HepG2 (cell line): Measurements from ENCODE around the gene PTBP2.

Experiments
- ARHGAP35 ChIP-seq: sonication (generic); formaldehyde crosslinking; IDR thresholded peaks from 2 replicates; pipeline ENCODE4 v1.9.0; 2022; ENCODE audit warnings: mild to moderate bottlenecking, inconsistent platforms, moderate library complexity, missing genetic modification reagents, borderline replicate concordance
- CHD2 ChIP-seq: IDR thresholded peaks from 2 replicates; pipeline ENCODE4 v1.6.1; 2011; ENCODE audit warnings: low read depth, low read length, improper control_type of control experiment
- NR2F6 ChIP-seq, 2 experiments: IDR thresholded peaks; 2 replicates each; pipeline ENCODE4 v1.6.1; 2016; ENCODE audit warnings: antibody characterized with exemption in 1 of 2, mild to moderate bottlenecking in 1 of 2
- POLR2A ChIP-seq, 2 experiments: IDR thresholded peaks; 2 replicates each; pipeline ENCODE4 v1.6.1; 2011; ENCODE audit warnings: low read depth in 2 of 2, low read length in 2 of 2, mild to moderate bottlenecking in 1 of 2, moderate library complexity in 1 of 2; ENCODE audit not compliant: insufficient read depth in 1 of 2
- POLR2AphosphoS5 ChIP-seq: IDR thresholded peaks from 2 replicates; pipeline ENCODE4 v1.6.1; 2012; ENCODE audit warnings: low read depth, low read length
- RFX3 ChIP-seq: IDR thresholded peaks from 2 replicates; pipeline ENCODE4 v1.6.1; 2016; ENCODE audit warnings: missing biosample characterization, missing genetic modification reagents
- SMC3 ChIP-seq: IDR thresholded peaks from 2 replicates; pipeline ENCODE4 v1.6.1; 2011; ENCODE audit warnings: low read length, improper control_type of control experiment
- TAF1 ChIP-seq: sonication (generic); formaldehyde crosslinking; IDR thresholded peaks from 2 replicates; pipeline ENCODE4 v1.4.0; 2020; ENCODE audit warnings: missing genetic modification reagents
- TCF12 ChIP-seq, 2 experiments: fragments of 450-650 bp in 1 of 2; sonication (generic) in 1 of 2; formaldehyde crosslinking in 1 of 2; IDR thresholded peaks; 2 replicates each; pipeline versions ENCODE4 v1.6.1 to v1.8.0; 2017 to 2022; ENCODE audit warnings: antibody characterized with exemption in 1 of 2, mild to moderate bottlenecking in 1 of 2, missing genetic modification reagents in 1 of 2, moderate library complexity in 1 of 2
- TCF7L2 ChIP-seq: IDR thresholded peaks from 2 replicates; pipeline ENCODE4 v1.6.1; 2011; ENCODE audit warnings: mild to moderate bottlenecking, low read depth, low read length, moderate library complexity
- TF ChIP-seq, protein P1 (sequence below): sonication (generic); formaldehyde crosslinking; IDR thresholded peaks from 2 replicates; pipeline ENCODE4 v1.5.0; 2020; ENCODE audit warnings: mild to moderate bottlenecking, missing genetic modification reagents, moderate library complexity
- TF ChIP-seq, protein P2 (sequence below): sonication (generic); formaldehyde crosslinking; IDR thresholded peaks from 2 replicates; pipeline ENCODE4 v1.8.0; 2022; ENCODE audit warnings: missing genetic modification reagents, mild to moderate bottlenecking, borderline replicate concordance
- TF ChIP-seq, protein P3 (sequence below), 2 experiments: sonication (generic) in 1 of 2; formaldehyde crosslinking in 1 of 2; IDR thresholded peaks; 2 replicates each; pipeline versions ENCODE4 v1.5.1 to v1.6.1; 2011 to 2020; ENCODE audit warnings: borderline replicate concordance in 1 of 2, low read depth in 1 of 2, low read length in 1 of 2, mild to moderate bottlenecking in 1 of 2, missing genetic modification reagents in 1 of 2, moderate library complexity in 1 of 2

DNA sequence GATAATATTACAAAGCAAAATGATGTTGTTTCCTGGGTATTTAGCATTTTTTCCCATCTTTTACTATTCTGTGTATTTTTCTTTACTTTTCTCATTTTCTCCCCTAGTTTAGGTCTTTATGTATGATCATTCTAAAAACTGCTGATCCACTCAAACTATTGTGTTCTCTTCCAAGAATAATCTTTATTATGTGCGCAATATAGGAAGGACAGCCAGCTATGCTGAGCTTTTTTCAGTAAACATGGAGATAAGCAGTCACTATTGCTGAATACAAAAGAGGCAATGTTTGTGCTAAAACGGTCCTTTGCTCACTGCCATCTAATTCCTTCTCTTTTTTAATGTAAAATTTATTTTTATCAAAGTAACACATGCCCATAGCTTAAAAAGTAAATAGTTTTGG is 6.7 kb upstream of the PTBP2 start:
- TF ChIP-seq, protein P1, sequence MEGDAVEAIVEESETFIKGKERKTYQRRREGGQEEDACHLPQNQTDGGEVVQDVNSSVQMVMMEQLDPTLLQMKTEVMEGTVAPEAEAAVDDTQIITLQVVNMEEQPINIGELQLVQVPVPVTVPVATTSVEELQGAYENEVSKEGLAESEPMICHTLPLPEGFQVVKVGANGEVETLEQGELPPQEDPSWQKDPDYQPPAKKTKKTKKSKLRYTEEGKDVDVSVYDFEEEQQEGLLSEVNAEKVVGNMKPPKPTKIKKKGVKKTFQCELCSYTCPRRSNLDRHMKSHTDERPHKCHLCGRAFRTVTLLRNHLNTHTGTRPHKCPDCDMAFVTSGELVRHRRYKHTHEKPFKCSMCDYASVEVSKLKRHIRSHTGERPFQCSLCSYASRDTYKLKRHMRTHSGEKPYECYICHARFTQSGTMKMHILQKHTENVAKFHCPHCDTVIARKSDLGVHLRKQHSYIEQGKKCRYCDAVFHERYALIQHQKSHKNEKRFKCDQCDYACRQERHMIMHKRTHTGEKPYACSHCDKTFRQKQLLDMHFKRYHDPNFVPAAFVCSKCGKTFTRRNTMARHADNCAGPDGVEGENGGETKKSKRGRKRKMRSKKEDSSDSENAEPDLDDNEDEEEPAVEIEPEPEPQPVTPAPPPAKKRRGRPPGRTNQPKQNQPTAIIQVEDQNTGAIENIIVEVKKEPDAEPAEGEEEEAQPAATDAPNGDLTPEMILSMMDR: no peak
- TF ChIP-seq POLR2A (IDR thresholded peaks at IDR 0.05; ENCODE audit: insufficient read depth in 1 of 2, low read depth in 2 of 2, low read length in 2 of 2) (no peak), CHD2 (no peak), TCF12 (IDR thresholded peaks at IDR 0.05) (no peak), TCF12 (CRISPR knock-in tag; IDR thresholded peaks at IDR 0.05) (no peak), POLR2AphosphoS5 (no peak), TCF7L2 (no peak), ARHGAP35 (CRISPR knock-in tag) (no peak), TAF1 (CRISPR knock-in tag) (no peak), NR2F6 (IDR thresholded peaks at IDR 0.05) (no peak), NR2F6 (CRISPR knock-in tag; IDR thresholded peaks at IDR 0.05) (no peak), SMC3 (no peak), RFX3 (CRISPR knock-in tag) (no peak)
- TF ChIP-seq, protein P2, sequence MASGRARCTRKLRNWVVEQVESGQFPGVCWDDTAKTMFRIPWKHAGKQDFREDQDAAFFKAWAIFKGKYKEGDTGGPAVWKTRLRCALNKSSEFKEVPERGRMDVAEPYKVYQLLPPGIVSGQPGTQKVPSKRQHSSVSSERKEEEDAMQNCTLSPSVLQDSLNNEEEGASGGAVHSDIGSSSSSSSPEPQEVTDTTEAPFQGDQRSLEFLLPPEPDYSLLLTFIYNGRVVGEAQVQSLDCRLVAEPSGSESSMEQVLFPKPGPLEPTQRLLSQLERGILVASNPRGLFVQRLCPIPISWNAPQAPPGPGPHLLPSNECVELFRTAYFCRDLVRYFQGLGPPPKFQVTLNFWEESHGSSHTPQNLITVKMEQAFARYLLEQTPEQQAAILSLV (CRISPR knock-in tag): no peak
- TF ChIP-seq, protein P3, sequence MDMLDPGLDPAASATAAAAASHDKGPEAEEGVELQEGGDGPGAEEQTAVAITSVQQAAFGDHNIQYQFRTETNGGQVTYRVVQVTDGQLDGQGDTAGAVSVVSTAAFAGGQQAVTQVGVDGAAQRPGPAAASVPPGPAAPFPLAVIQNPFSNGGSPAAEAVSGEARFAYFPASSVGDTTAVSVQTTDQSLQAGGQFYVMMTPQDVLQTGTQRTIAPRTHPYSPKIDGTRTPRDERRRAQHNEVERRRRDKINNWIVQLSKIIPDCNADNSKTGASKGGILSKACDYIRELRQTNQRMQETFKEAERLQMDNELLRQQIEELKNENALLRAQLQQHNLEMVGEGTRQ (IDR thresholded peaks at IDR 0.05; ENCODE audit: low read depth, low read length): no peak
- TF ChIP-seq, protein P3 (CRISPR knock-in tag; IDR thresholded peaks at IDR 0.05; ENCODE audit: borderline replicate concordance): no peak
